Stomach (tissue), 4 donors: ENCODE results near the gene ERRFI1.

ENCODE experiments used
- CTCF ChIP-seq, 7 experiments: fragments of 450-650 bp in 4 of 7; fragments of 200-600 bp in 3 of 7; sonication (generic) in 3 of 7; IDR thresholded peaks; one replicate each; pipeline ENCODE4 v1.5.1; 2016 to 2019; ENCODE audit warnings: antibody characterized with exemption in 7 of 7, control low read depth in 2 of 7, mild to moderate bottlenecking in 1 of 7
- EP300 ChIP-seq: sonication (generic); formaldehyde crosslinking; IDR thresholded peaks from one replicate; pipeline ENCODE4 v1.6.1; 2017; ENCODE audit warnings: antibody characterized with exemption
- POLR2A ChIP-seq, 4 donors: fragments of 450-650 bp; IDR thresholded peaks; one replicate each; pipeline ENCODE4 v1.6.1; 2016; ENCODE audit warnings: antibody characterized with exemption in 4 of 4, control low read depth in 2 of 4, mild to moderate bottlenecking in 1 of 4, moderate library complexity in 1 of 4
- POLR2AphosphoS5 ChIP-seq, 3 donors: sonication (generic); formaldehyde crosslinking; IDR thresholded peaks; one replicate each; pipeline ENCODE4 v1.6.1; 2016; ENCODE audit warnings: antibody characterized with exemption in 3 of 3

GRCh38 chr1:8065369-8065768 lies 39.3 kb upstream of the ERRFI1 start:
- TF ChIP-seq CTCF (IDR thresholded peaks at IDR 0.05) (no peak), POLR2A (IDR thresholded peaks at IDR 0.05) (no peak), POLR2AphosphoS5 (IDR thresholded peaks at IDR 0.05) (no peak), EP300 (no peak)
